CD14-positive monocyte (primary cell): ENCODE results near the gene USP53. TPM values are rescaled to one million over a fixed set of nuclear protein-coding genes. Genes with fewer than 3 reads are reported as not detected.

ENCODE experiments used
- DNase-seq, 3 donors: peaks; one replicate each; pipeline ENCODE4 v3.0.0-alpha.2; 2011 to 2022
- H2AFZ ChIP-seq: 2 replicates; pipeline ENCODE4 v1.6.0; 2012; ENCODE audit warnings: mild to moderate bottlenecking, low read depth, low read length, inconsistent platforms; ENCODE audit not compliant: insufficient read depth, poor library complexity, severe bottlenecking
- H3K27ac ChIP-seq, 2 donors: 1 replicate in 1 of 2; 2 replicates in 1 of 2; pipeline ENCODE4 v1.5.1; 2012 to 2013; ENCODE audit warnings: low read length in 2 of 2, control low read depth in 1 of 2, inconsistent platforms in 1 of 2, low read depth in 1 of 2, mild to moderate bottlenecking in 1 of 2
- H3K27me3 ChIP-seq, 2 donors: one replicate each; pipeline versions ENCODE4 v1.6.0 to v1.6.1; 2011 to 2013; ENCODE audit warnings: low read length in 2 of 2; ENCODE audit not compliant: control insufficient read depth in 2 of 2, insufficient read depth in 2 of 2
- H3K36me3 ChIP-seq, 2 donors: replicated peaks in 1 of 2; 1 replicate in 1 of 2; 2 replicates in 1 of 2; pipeline versions ENCODE4 v1.5.1 to v1.6.1; 2012 to 2013; ENCODE audit warnings: low read length in 2 of 2, control low read depth in 1 of 2, inconsistent platforms in 1 of 2, mild to moderate bottlenecking in 1 of 2; ENCODE audit not compliant: insufficient read depth in 2 of 2, control insufficient read depth in 1 of 2
- H3K4me1 ChIP-seq, 2 donors: 1 replicate in 1 of 2; 2 replicates in 1 of 2; pipeline versions ENCODE4 v1.5.1 to v1.6.1; 2012 to 2013; ENCODE audit warnings: low read length in 2 of 2, control low read depth in 1 of 2, inconsistent platforms in 1 of 2, mild to moderate bottlenecking in 1 of 2, moderate library complexity in 1 of 2; ENCODE audit not compliant: insufficient read depth in 2 of 2, control insufficient read depth in 1 of 2
- H3K4me2 ChIP-seq: replicated peaks from 2 replicates; pipeline ENCODE3; 2012; ENCODE audit warnings: low read length, moderate library complexity, mild to moderate bottlenecking; ENCODE audit not compliant: poor library complexity, severe bottlenecking; ENCODE audit errors: extremely low read depth
- H3K4me3 ChIP-seq, 3 experiments: fragments of 200-600 bp in 1 of 3; sonication (generic) in 1 of 3; replicated peaks in 1 of 3; 1 replicate in 2 of 3; 2 replicates in 1 of 3; pipeline ENCODE4 v1.5.1; 2011 to 2013; ENCODE audit warnings: low read length in 3 of 3, mild to moderate bottlenecking in 3 of 3, control low read depth in 2 of 3, low read depth in 2 of 3, inconsistent platforms in 1 of 3, moderate library complexity in 1 of 3
- H3K79me2 ChIP-seq: 2 replicates; pipeline ENCODE4 v1.6.0; 2012; ENCODE audit warnings: mild to moderate bottlenecking, control low read depth, inconsistent platforms, low read length, moderate library complexity; ENCODE audit not compliant: insufficient read depth
- H3K9ac ChIP-seq: 2 replicates; pipeline ENCODE4 v1.6.0; 2017; ENCODE audit warnings: low read length, mild to moderate bottlenecking; ENCODE audit not compliant: insufficient read depth, poor library complexity, severe bottlenecking
- H3K9me3 ChIP-seq, 2 donors: replicated peaks in 1 of 2; 1 replicate in 1 of 2; 2 replicates in 1 of 2; pipeline versions ENCODE4 v1.5.1 to v1.6.1; 2012 to 2013; ENCODE audit warnings: low read length in 2 of 2, control low read depth in 1 of 2; ENCODE audit not compliant: control insufficient read depth in 1 of 2, insufficient read depth in 1 of 2
- H4K20me1 ChIP-seq: 2 replicates; pipeline ENCODE4 v1.6.0; 2012; ENCODE audit warnings: mild to moderate bottlenecking, low read length, control low read depth, moderate library complexity; ENCODE audit not compliant: insufficient read depth
- H3K27ac Mint-ChIP-seq, 7 donors: one replicate each; pipeline ENCODE4 v1.8.0; 2020; ENCODE audit warnings: mild to moderate bottlenecking in 7 of 7, mixed read lengths in 7 of 7, moderate library complexity in 6 of 7, inconsistent platforms in 2 of 7
- H3K27me3 Mint-ChIP-seq, 3 donors: one replicate each; pipeline ENCODE4 v1.8.0; 2021 to 2022; ENCODE audit warnings: low read depth in 3 of 3, mild to moderate bottlenecking in 3 of 3, mixed read lengths in 3 of 3, moderate library complexity in 3 of 3, inconsistent platforms in 1 of 3
- H3K36me3 Mint-ChIP-seq, 2 donors: one replicate each; pipeline ENCODE4 v1.8.0; 2020; ENCODE audit warnings: mixed read lengths in 2 of 2, inconsistent platforms in 1 of 2, mild to moderate bottlenecking in 1 of 2
- H3K4me1 Mint-ChIP-seq: one replicate; pipeline ENCODE4 v1.8.0; 2020; ENCODE audit warnings: mild to moderate bottlenecking, mixed read lengths
- H3K4me3 Mint-ChIP-seq, 2 donors: one replicate each; pipeline ENCODE4 v1.8.0; 2020; ENCODE audit warnings: mild to moderate bottlenecking in 2 of 2, mixed read lengths in 2 of 2, moderate library complexity in 1 of 2
- H3K9me3 Mint-ChIP-seq, 7 donors: one replicate each; pipeline ENCODE4 v1.8.0; 2020 to 2022; ENCODE audit warnings: mixed read lengths in 7 of 7, mild to moderate bottlenecking in 6 of 7, moderate library complexity in 6 of 7, inconsistent platforms in 2 of 7
- CTCF ChIP-seq: fragments of 200-600 bp; IDR thresholded peaks from one replicate; pipeline ENCODE4 v1.8.0; 2022; ENCODE audit warnings: antibody characterized with exemption, mild to moderate bottlenecking
- WGBS: methylation state at CpG from one replicate; pipeline ENCODE4 v1.1.5; 2013; ENCODE audit warnings: missing lambda C conversion rate; ENCODE audit not compliant: insufficient coverage; 5-methylcytosine and 5-hydroxymethylcytosine counted together
- intact Hi-C, 2 donors: fragments of 100-400 bp; cut with micrococcal nuclease; formaldehyde crosslinking; loops; one replicate each; pipeline versions ENCODE4 v1.15.0 to v1.15.1; 2023
- polyA plus RNA-seq, 3 donors: library from polyadenylated mRNA; depleted of rRNA in 1 of 3; unstranded in 2 of 3; stranded (reverse) in 1 of 3; fragments of 300-500 nt in 2 of 3; fragments of >200 nt in 1 of 3; fragmentation: Illumina TruSeq in 2 of 3; gene quantifications; 1 replicate in 2 of 3; 2 replicates in 1 of 3; pipeline ENCODE4 v1.2.3, GENCODE V29; 2012 to 2021

USP53 gene
- polyA plus RNA-seq, 3 donors = 0.11 to 0.44 (median 0.22) TPM

DNA sequence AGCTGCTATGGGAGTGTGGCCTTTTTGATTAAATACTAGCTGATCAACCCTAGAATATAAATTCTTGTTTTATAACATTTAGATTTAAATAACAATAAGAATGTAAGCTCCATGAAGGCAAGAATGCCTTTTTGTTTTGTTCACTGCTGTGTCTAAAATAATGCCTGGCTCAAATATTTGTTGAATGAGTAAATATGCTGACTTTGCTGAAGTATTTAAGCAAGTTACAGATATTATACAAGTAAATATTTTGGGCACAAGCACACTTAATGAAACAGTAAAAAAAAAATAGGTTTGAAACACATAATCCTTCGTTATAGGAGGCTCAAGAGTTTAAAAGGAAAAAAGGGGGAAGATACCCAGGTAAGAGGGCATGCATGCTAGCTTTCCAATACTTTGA, 85.3 kb downstream of the USP53 start:
- no peaks in the 10 kb centered on the region for H3K9me3 ChIP-seq
- no peaks in the 10 kb centered on the region for H3K27me3 ChIP-seq
- Mint-ChIP-seq H3K27me3 (no peaks in the 10 kb centered on the region), H3K27ac (peak overlapping the region in 1 of 7 donors; percentile 36), H3K9me3 (no peaks in the 10 kb centered on the region), H3K36me3 (peaks cover 14 to 18% of the 10 kb centered on the region in 2 donors), H3K4me3 (no peak overlapping the region), H3K4me1 (peaks cover 19% of the 10 kb centered on the region)
- peaks cover 14 to 32% of the 10 kb centered on the region in 2 donors for H3K36me3 ChIP-seq
- H2AFZ ChIP-seq = no peak overlapping the region
- no peak for DNase-seq
- H3K4me2 ChIP-seq = no peak overlapping the region
- intact Hi-C loops = no loop called here
- no CpG with 5 or more reads among the region's 1 CpG for WGBS
- no peak overlapping the region for H3K27ac ChIP-seq
- no peak overlapping the region for H3K4me3 ChIP-seq
- H3K79me2 ChIP-seq = peaks cover 24% of the 10 kb centered on the region
- no peak for TF ChIP-seq CTCF
- H4K20me1 ChIP-seq = no peaks in the 10 kb centered on the region
- H3K4me1 ChIP-seq = peaks cover 13 to 26% of the 10 kb centered on the region in 2 donors
- H3K9ac ChIP-seq = no peak overlapping the region

DNA sequence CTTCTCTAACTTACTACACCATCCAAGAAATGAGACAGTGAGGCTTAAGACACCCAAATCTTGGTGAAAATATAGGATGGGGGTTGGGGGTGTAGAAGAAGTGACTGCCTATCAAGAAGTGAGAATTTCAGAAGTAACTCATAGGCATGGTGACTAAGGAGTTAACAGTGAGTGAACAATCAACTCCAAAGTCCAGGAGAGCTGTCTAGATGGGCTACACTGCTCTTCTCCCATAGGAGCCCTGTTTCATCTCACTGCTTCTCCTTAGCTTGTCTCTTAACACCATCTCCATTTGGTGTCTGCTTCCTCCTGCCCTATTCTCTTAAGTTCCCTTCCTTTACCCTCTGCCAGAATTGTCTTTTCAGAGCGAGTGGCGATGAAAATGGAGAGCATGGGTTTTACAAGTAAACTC, 86.8 kb downstream of the USP53 start:
- peak overlapping the region in 1 of 2 donors; percentile 93 for H3K27ac ChIP-seq
- H3K27me3 Mint-ChIP-seq = peaks cover 0 to 1% (median 0%) of the 10 kb centered on the region in 3 donors
- peak overlapping the region; percentile 94 for H2AFZ ChIP-seq
- no CpG with 5 or more reads among the region's 2 CpGs for WGBS
- H3K27ac Mint-ChIP-seq = peak overlapping the region; percentile 96 to 99 (median 98)
- peak; percentile 9 to 26 (median 22) for DNase-seq
- H4K20me1 ChIP-seq = no peaks in the 10 kb centered on the region
- H3K79me2 ChIP-seq = peaks cover 24% of the 10 kb centered on the region
- peaks cover 13 to 26% of the 10 kb centered on the region in 2 donors for H3K4me1 ChIP-seq
- peaks cover 14 to 32% of the 10 kb centered on the region in 2 donors for H3K36me3 ChIP-seq
- peaks cover 14 to 18% of the 10 kb centered on the region in 2 donors for H3K36me3 Mint-ChIP-seq
- H3K27me3 ChIP-seq = no peaks in the 10 kb centered on the region
- intact Hi-C loops = no loop called here
- peak overlapping the region; percentile 88 for H3K4me2 ChIP-seq
- peak overlapping the region; percentile 73 to 93 (median 87) for H3K4me3 ChIP-seq
- H3K4me3 Mint-ChIP-seq = peak overlapping the region; percentile 91 to 99
- H3K4me1 Mint-ChIP-seq = peaks cover 19% of the 10 kb centered on the region
- TF ChIP-seq CTCF = no peak
- no peaks in the 10 kb centered on the region for H3K9me3 ChIP-seq
- peak overlapping the region; percentile 77 for H3K9ac ChIP-seq
- no peaks in the 10 kb centered on the region for H3K9me3 Mint-ChIP-seq
